Chondrocyte (in vitro differentiated cells): ENCODE results near the gene MCU. TPM values are rescaled to one million over a fixed set of nuclear protein-coding genes. Genes with fewer than 3 reads are reported as not detected.

Experiments used
- DNase-seq: peaks from one replicate; pipeline ENCODE4 v3.0.0; 2021; ENCODE audit warnings: mixed read lengths, low spot score
- H3K27ac Mint-ChIP-seq: one replicate; pipeline ENCODE4 v1.8.0; 2021; ENCODE audit warnings: mild to moderate bottlenecking, moderate library complexity, mixed read lengths; ENCODE audit not compliant: unreplicated experiment
- H3K27me3 Mint-ChIP-seq: 2 replicates; pipeline ENCODE4 v1.8.0; 2021; ENCODE audit warnings: low read depth, mixed read lengths
- H3K36me3 Mint-ChIP-seq: 2 replicates; pipeline ENCODE4 v1.8.0; 2021; ENCODE audit warnings: low read depth, mixed read lengths
- H3K4me1 Mint-ChIP-seq: 2 replicates; pipeline ENCODE4 v1.8.0; 2021; ENCODE audit warnings: low read depth, mild to moderate bottlenecking, mixed read lengths
- H3K4me3 Mint-ChIP-seq: one replicate; pipeline ENCODE4 v1.8.0; 2021; ENCODE audit warnings: mild to moderate bottlenecking, moderate library complexity, mixed read lengths; ENCODE audit not compliant: unreplicated experiment
- H3K9me3 Mint-ChIP-seq: 2 replicates; pipeline ENCODE4 v1.8.0; 2021; ENCODE audit warnings: low read depth, mixed read lengths
- CTCF ChIP-seq: fragments of 200-600 bp; sonication (generic); IDR thresholded peaks from 2 replicates; pipeline ENCODE4 v1.5.0; 2021; ENCODE audit warnings: antibody characterized with exemption, mild to moderate bottlenecking, moderate library complexity
- total RNA-seq: library from RNA; stranded (reverse); gene quantifications from 3 replicates; pipeline ENCODE4 v1.2.1, GENCODE V29; 2021

The MCU gene
- total RNA-seq, 1 donor from 2014 or later = 51.8 TPM

DNA sequence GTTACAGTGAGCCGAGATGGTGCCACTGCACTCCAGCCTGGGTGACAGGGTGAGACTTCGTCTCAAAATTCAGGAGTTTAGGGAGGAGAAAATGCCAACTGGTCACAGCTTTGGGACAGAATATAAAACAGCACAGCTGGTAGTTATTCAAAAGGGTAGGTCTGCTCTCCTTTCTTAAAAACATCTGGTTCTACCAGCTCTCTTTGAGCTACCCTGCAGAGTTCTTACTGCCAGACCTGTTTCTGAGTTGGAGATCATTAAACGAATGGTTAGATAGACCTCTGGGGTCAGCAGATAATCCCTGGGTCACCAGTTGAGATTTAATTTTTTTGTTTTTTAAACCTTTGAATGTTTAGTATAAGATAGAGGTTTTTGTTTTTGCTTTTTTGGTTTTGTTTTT is 52.6 kb downstream of the MCU start:
- no peak overlapping the region for H3K4me3 Mint-ChIP-seq
- H3K27me3 Mint-ChIP-seq = no peaks in the 10 kb centered on the region
- TF ChIP-seq CTCF = no peak
- no peak overlapping the region for H3K27ac Mint-ChIP-seq
- no peak for DNase-seq
- peaks cover 1% of the 10 kb centered on the region for H3K36me3 Mint-ChIP-seq
- H3K4me1 Mint-ChIP-seq = peaks cover 52% of the 10 kb centered on the region
- no peaks in the 10 kb centered on the region for H3K9me3 Mint-ChIP-seq

DNA sequence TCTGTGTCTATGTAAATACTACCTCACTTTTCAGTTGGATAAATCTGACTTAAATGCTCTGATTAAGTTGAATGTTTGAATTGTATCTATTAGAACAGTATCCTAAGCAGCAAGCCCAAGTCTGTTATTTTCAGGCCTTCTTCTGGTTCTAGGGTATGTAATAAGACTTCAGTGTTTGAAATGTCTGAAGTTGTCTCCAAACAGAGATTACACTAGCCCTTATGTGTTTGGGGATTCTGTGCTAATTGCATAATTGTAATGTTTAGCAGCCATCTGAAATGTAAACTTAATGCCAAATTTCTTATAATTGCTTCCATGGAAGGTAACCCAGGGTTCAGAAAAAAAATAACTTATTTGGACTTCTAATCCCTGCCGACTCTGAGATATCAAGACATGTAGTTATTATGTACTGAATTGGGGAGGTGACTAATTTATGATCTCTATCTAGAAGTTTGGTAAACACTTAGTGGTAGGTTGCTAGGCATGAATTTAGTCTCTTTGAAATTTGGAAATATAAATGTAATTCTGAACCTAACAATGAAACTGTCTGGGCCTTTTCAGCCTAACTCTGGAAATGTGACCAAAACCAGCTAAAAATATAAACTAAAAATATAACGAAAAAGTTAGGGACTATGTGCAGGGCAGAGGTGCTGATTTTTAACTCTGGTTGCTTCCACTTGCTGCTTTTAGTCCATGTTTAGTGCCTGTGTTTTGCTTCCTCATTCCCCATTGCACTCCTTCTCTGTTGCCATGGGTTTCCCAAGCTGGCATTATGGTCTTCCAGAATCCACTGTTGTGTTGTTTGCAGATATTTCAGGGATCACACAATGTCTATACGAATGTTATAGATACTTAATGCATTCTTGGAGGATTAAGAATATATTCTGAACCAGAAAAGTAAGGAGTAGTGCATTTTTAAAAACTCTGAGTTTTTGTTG is 54.8 kb downstream of the MCU start:
- Mint-ChIP-seq H3K27me3 (no peaks in the 10 kb centered on the region), H3K4me1 (peaks cover 32% of the 10 kb centered on the region), H3K36me3 (peaks cover 3% of the 10 kb centered on the region), H3K9me3 (no peaks in the 10 kb centered on the region), H3K4me3 (no peak overlapping the region), H3K27ac (peak overlapping the region; percentile 34)
- no peak for DNase-seq
- TF ChIP-seq CTCF = no peak

GRCh38 chr10:72747521-72747920 is 55.6 kb downstream of the MCU start:
- Mint-ChIP-seq H3K4me1 (peaks cover 32% of the 10 kb centered on the region), H3K27me3 (no peaks in the 10 kb centered on the region), H3K9me3 (no peaks in the 10 kb centered on the region), H3K36me3 (peaks cover 3% of the 10 kb centered on the region), H3K27ac (peak overlapping the region; percentile 34), H3K4me3 (no peak overlapping the region)
- DNase-seq = no peak
- TF ChIP-seq CTCF = no peak

- no peak for DNase-seq
- TF ChIP-seq CTCF = no peak
- no peaks in the 10 kb centered on the region for H3K9me3 Mint-ChIP-seq
- no peak overlapping the region for H3K4me3 Mint-ChIP-seq
- H3K27ac Mint-ChIP-seq = no peak overlapping the region
- peaks cover 1% of the 10 kb centered on the region for H3K36me3 Mint-ChIP-seq
- no peaks in the 10 kb centered on the region for H3K27me3 Mint-ChIP-seq
- H3K4me1 Mint-ChIP-seq = peaks cover 37% of the 10 kb centered on the region
Observed at GRCh38 chr10:72753760-72754231, 61.9 kb downstream of the MCU start.

DNA sequence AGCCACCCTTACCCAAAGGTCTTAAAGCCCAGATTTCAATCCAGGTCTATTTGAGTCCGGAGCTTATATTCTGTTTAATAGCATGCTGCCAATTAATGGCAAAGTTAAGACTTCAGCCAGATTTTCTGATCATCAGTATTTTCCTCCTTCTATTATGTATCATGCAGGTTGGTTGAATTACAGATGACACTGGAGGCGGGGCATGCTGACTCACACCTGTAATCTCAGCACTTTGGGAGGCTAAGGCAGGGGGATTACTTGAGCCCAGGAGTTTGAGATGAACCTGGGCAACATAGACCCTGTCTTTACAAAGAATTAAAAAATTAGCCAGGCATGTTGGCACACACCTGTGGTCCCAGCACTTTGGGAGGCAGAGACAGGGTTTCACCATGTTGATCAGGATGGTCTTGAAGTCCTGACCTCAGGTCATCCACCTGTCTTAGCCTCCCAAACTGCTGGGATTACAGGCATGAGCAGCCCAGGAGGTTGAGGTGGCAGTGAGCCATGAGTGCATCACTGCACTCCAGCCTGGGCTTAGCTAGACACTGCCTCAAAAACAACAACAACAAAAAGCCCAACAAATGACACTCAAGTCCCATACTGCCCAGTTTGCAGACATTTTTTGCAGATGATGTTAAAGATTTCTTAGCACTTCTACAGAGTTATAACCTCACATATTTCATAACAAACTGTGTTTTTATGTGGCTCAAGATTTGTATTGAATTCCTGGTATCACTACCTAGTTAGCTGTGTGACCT is 62.5 kb downstream of the MCU start:
- TF ChIP-seq CTCF = no peak
- H3K4me1 Mint-ChIP-seq = peaks cover 37% of the 10 kb centered on the region
- H3K9me3 Mint-ChIP-seq = no peaks in the 10 kb centered on the region
- no peak for DNase-seq
- H3K4me3 Mint-ChIP-seq = no peak overlapping the region
- H3K27me3 Mint-ChIP-seq = no peaks in the 10 kb centered on the region
- H3K27ac Mint-ChIP-seq = no peak overlapping the region
- peaks cover 1% of the 10 kb centered on the region for H3K36me3 Mint-ChIP-seq
